Left lung (tissue), 10 donors: ENCODE data around the gene SLC10A7. TPM values are rescaled to one million over a fixed set of nuclear protein-coding genes. Genes with fewer than 3 reads are reported as not detected.
A peak's percentile ranks its signal among the peaks of the same experiment; 100 is the strongest.

ENCODE experiments used
- ATAC-seq: fragments of 200-7000 bp; cut with Tn5 transposase; one replicate; pipeline ENCODE4 v1.9.1; 2020; ENCODE audit warnings: moderate library complexity
- DNase-seq, 4 donors: peaks; one replicate each; pipeline ENCODE4 v3.0.0-alpha.2; 2013 to 2020
- H3K27ac ChIP-seq, 2 donors: fragments of 200-600 bp; sonication (generic) in 1 of 2; one replicate each; pipeline versions ENCODE4 v1.5.0 to v1.8.0; 2020 to 2021
- H3K27me3 ChIP-seq, 2 donors: fragments of 200-600 bp; sonication (generic) in 1 of 2; one replicate each; pipeline versions ENCODE4 v1.5.0 to v1.8.0; 2020 to 2021
- H3K36me3 ChIP-seq, 2 donors: fragments of 200-600 bp; sonication (generic) in 1 of 2; one replicate each; pipeline versions ENCODE4 v1.5.0 to v1.8.0; 2020 to 2021
- H3K4me1 ChIP-seq, 2 donors: fragments of 200-600 bp; one replicate each; pipeline ENCODE4 v1.8.0; 2021
- H3K4me3 ChIP-seq, 2 donors: fragments of 200-600 bp; sonication (generic) in 1 of 2; one replicate each; pipeline versions ENCODE4 v1.5.0 to v1.8.0; 2020 to 2021; ENCODE audit warnings: mild to moderate bottlenecking in 1 of 2
- H3K9me3 ChIP-seq, 2 donors: fragments of 200-600 bp; sonication (generic) in 1 of 2; one replicate each; pipeline versions ENCODE4 v1.5.0 to v1.8.0; 2020 to 2021
- CTCF ChIP-seq, 2 donors: fragments of 200-600 bp; sonication (generic) in 1 of 2; IDR thresholded peaks; one replicate each; pipeline versions ENCODE4 v1.5.0 to v1.8.0; 2021; ENCODE audit warnings: antibody characterized with exemption in 2 of 2
- intact Hi-C, 2 donors: fragments of 100-400 bp; cut with DNase I; formaldehyde crosslinking; loops; one replicate each; pipeline versions ENCODE4 v1.11.2 to v1.14.2; 2022
- polyA plus RNA-seq, 6 donors: library from polyadenylated mRNA; unstranded; fragments of 120-200 nt; gene quantifications; one replicate each; pipeline ENCODE4 v1.2.1, GENCODE V29; 2013; ENCODE audit not compliant: insufficient read length in 6 of 6
- total RNA-seq, 2 donors: library from RNA; stranded (reverse); fragmentation: NEBNext Ultra II Directional; extraction: Animal tissue kit (Norgen Biotek cat#: 25700); gene quantifications; one replicate each; pipeline ENCODE4 v1.2.1, GENCODE V29; 2021
- donor health status: DM: no; HTN: yes; CAD: no.
- donor health status: DM: no; HTN: no; CAD: no.

Gene SLC10A7
- total and polyA plus RNA-seq, 8 donors, result 16.3 to 22.0 (median 18.1) TPM

- intact Hi-C loops, result loop anchor here in 1 of 2 donors (10.0 kb wide), 1 partner anchor 239 kb away; no protein-coding TSS in a partner anchor
- Histone ChIP-seq H3K4me1 (peaks cover 11 to 26% of the 10 kb centered on the region in 2 donors), H3K4me3 (no peak overlapping the region), H3K27me3 (no peaks in the 10 kb centered on the region), H3K36me3 (no peaks in the 10 kb centered on the region), H3K9me3 (no peaks in the 10 kb centered on the region), H3K27ac (no peak overlapping the region)
- no peak for ATAC-seq
- no peak for DNase-seq
- no peak for TF ChIP-seq CTCF (IDR thresholded peaks at IDR 0.05)
Observed at GRCh38 chr4:146333895-146334262, 187.9 kb downstream of the SLC10A7 start.

GRCh38 chr4:146333187-146333894 lies 188.4 kb downstream of the SLC10A7 start:
- DNase-seq (no peak), ATAC-seq (peak; percentile 76)
- intact Hi-C loops, result loop anchor here in 1 of 2 donors (10.0 kb wide), 1 partner anchor 239 kb away; no protein-coding TSS in a partner anchor

GRCh38 chr4:146330392-146330791 lies 191.3 kb downstream of the SLC10A7 start:
- no peak for DNase-seq
- ATAC-seq, result no peak
- no peak overlapping the region for H3K27ac ChIP-seq
- H3K4me1 ChIP-seq, result peaks cover 4 to 11% of the 10 kb centered on the region in 2 donors
- TF ChIP-seq CTCF (IDR thresholded peaks at IDR 0.05), result no peak
- no peaks in the 10 kb centered on the region for H3K36me3 ChIP-seq
- no peaks in the 10 kb centered on the region for H3K9me3 ChIP-seq
- H3K27me3 ChIP-seq, result no peaks in the 10 kb centered on the region
- H3K4me3 ChIP-seq, result no peak overlapping the region
- intact Hi-C loops, result loop anchor here in 1 of 2 donors (10.0 kb wide), 1 partner anchor 236 kb away; no protein-coding TSS in a partner anchor

More at GRCh38 chr4:146333187-146333894, 188.4 kb downstream of the SLC10A7 start:
- H3K9me3 ChIP-seq, result no peaks in the 10 kb centered on the region
- TF ChIP-seq CTCF (IDR thresholded peaks at IDR 0.05), result no peak
- peaks cover 11 to 26% of the 10 kb centered on the region in 2 donors for H3K4me1 ChIP-seq
- no peak overlapping the region for H3K27ac ChIP-seq
- H3K36me3 ChIP-seq, result no peaks in the 10 kb centered on the region
- H3K27me3 ChIP-seq, result no peaks in the 10 kb centered on the region
- H3K4me3 ChIP-seq, result no peak overlapping the region

- DNase-seq (no peak), ATAC-seq (peak; percentile 47)
- intact Hi-C loops, result no loop called here
- no peak overlapping the region for H3K4me3 ChIP-seq
- H3K27me3 ChIP-seq, result no peaks in the 10 kb centered on the region
- H3K4me1 ChIP-seq, result peaks cover 4 to 9% of the 10 kb centered on the region in 2 donors
- TF ChIP-seq CTCF (IDR thresholded peaks at IDR 0.05), result no peak
- no peaks in the 10 kb centered on the region for H3K9me3 ChIP-seq
- H3K36me3 ChIP-seq, result no peaks in the 10 kb centered on the region
- no peak overlapping the region for H3K27ac ChIP-seq
Observed at GRCh38 chr4:146329050-146329716, 192.6 kb downstream of the SLC10A7 start.
